Fibroblast of skin of right quadriceps (primary cell): ENCODE data around the gene SMAD2.
"Not testable (repeated sequence)": the region's sequence is repeated elsewhere in the genome, so short reads cannot be mapped to it uniquely, and the experiment has no call there.

Experiments used
- DNase-seq: peaks from one replicate; pipeline ENCODE4 v3.0.0-alpha.2; 2013

The SMAD2 gene

GRCh38 chr18:47930199-47930930 is at the start of gene SMAD2:
Gene SMAD2, minus strand, starts transcription at chr18:47930659. Its CDS starts 33,903 bp downstream, at chr18:47896756.
- peak; percentile 75 for DNase-seq

- no peak for DNase-seq
Measured at GRCh38 chr18:47979611-47980200, 49.2 kb upstream of the SMAD2 start.

GRCh38 chr18:47978603-47979002 is 48.1 kb upstream of the SMAD2 start:
- no peak for DNase-seq

- no peak for DNase-seq
Measured at GRCh38 chr18:47978141-47978540, 47.7 kb upstream of the SMAD2 start.

GRCh38 chr18:47975701-47976100 is 45.2 kb upstream of the SMAD2 start:
- DNase-seq, result no peak

GRCh38 chr18:47975105-47975504 is 44.6 kb upstream of the SMAD2 start:
- no peak for DNase-seq

- no peak for DNase-seq
Measured at GRCh38 chr18:47970664-47971531, 40.4 kb upstream of the SMAD2 start.

GRCh38 chr18:47969816-47970215 is 39.4 kb upstream of the SMAD2 start:
- DNase-seq, result peak; percentile 19

- DNase-seq, result no peak
Measured at GRCh38 chr18:47968721-47969120, 38.3 kb upstream of the SMAD2 start.

- peak; percentile 34 for DNase-seq
Measured at GRCh38 chr18:47968006-47968676, 37.7 kb upstream of the SMAD2 start.

GRCh38 chr18:47964053-47964452 is 33.6 kb upstream of the SMAD2 start:
- DNase-seq, result no peak

- DNase-seq, result not testable (repeated sequence)
Measured at GRCh38 chr18:47961003-47961402, 30.5 kb upstream of the SMAD2 start.

GRCh38 chr18:47953471-47953931 is 23.0 kb upstream of the SMAD2 start:
- peak; percentile 66 for DNase-seq

- DNase-seq, result no peak
Measured at GRCh38 chr18:47950511-47950910, 20.1 kb upstream of the SMAD2 start.

- no peak for DNase-seq
Measured at GRCh38 chr18:47949202-47949601, 18.7 kb upstream of the SMAD2 start.

- no peak for DNase-seq
Measured at GRCh38 chr18:47946889-47947288, 16.4 kb upstream of the SMAD2 start.

GRCh38 chr18:47944972-47945852 is 14.8 kb upstream of the SMAD2 start:
- no peak for DNase-seq

- no peak for DNase-seq
Measured at GRCh38 chr18:47936952-47937351, 6.5 kb upstream of the SMAD2 start.

GRCh38 chr18:47935321-47936055 is 5.0 kb upstream of the SMAD2 start:
- DNase-seq, result no peak

GRCh38 chr18:47932603-47933002 is 2.1 kb upstream of the SMAD2 start:
- DNase-seq, result no peak

GRCh38 chr18:47932190-47932589 is 1.7 kb upstream of the SMAD2 start:
- DNase-seq, result no peak
